NK-92 treated with Interleukin-12 subunit alpha and Interleukin-12 subunit beta, amount 100 ng/mL, for 24 hours (cell line): ENCODE data around the gene DEFB115.
"Not testable (repeated sequence)": the region's sequence is repeated elsewhere in the genome, so short reads cannot be mapped to it uniquely, and the experiment has no call there.

Experiments used
- DNase-seq: peaks from one replicate; lab custom pipeline; 2025; lab: John Stamatoyannopoulos, UW

The DEFB115 gene, protein sequence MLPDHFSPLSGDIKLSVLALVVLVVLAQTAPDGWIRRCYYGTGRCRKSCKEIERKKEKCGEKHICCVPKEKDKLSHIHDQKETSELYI

DNA sequence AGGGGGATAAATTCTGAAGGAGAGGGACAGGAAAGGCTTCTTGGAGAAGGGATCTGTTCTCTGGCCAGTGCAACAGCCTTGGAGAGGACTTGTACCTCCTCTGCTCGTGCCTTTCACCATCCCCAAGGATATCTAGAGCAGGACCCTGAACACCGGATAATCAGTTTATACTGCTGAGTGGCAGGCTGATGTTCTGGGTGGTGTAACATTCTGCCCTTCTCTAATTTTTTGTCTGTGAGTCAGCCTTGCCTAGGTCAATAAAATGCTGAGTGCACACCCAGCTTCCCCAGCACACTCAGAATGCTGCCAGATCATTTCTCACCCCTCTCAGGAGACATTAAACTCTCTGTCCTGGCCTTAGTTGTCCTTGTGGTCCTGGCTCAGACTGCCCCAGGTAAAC lies at the start of gene DEFB115:
Gene DEFB115 (plus strand): TSS at position 301 of the 400 bp plus-strand sequence. CDS start 0 bp downstream, at position 301.
- DNase-seq, result no peak

- DNase-seq, result no peak
These were observed 20.5 kb upstream of the DEFB115 start for GRCh38 chr20:31236953-31237352.

GRCh38 chr20:31237763-31238162 lies 19.7 kb upstream of the DEFB115 start:
- DNase-seq, result no peak

GRCh38 chr20:31239139-31239538 lies 18.3 kb upstream of the DEFB115 start:
- DNase-seq, result no peak

DNA sequence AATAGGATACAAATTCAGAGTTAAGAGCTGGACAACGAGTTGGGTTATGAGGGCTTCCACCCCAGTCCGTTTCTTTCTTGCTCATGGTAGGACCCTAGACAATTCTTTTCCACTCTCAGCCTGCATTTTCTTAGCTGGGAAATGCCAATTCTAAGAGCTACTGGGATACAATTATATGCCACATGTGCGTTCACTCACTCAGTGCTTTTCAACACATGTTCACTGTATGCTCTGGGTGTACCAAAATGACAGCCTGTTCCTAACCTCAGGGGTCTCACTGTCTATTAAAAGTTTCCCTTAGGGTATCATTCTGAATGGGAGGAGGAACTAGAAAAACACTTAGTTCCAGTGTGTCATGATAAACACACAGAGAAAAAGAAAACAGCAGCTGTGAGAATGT lies 505 bp upstream of the DEFB115 start:
- no peak for DNase-seq

DNA sequence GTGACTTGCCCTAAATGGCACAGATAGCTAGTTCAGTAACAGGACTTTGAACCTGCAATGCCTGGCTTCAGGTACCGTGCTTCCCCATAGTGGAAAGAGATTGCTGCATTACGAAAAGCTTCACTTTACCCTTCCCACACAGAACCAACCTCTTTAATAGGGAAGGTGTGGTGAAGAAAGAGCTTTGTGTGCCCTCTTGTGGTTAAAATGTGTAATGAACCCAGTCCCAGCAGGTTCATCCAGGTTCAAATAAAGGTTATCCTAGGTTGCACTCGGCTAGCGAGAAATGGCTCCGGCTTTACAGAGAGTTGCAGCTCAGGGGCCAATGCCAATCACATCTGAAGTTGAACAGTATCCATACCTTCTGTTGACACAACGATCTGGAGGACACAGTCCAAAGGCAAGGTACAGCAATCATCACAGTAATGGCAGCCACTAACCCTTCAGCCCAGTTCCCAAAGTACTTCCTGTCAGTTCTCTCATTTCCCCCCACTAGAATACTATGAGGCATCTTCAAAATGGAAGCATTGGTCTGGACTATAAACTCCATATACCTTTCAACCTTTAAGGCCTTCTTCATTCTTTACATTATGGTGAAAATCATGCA lies 3.0 kb downstream of the DEFB115 start:
- no peak for DNase-seq

- DNase-seq, result no peak
These were observed 17.0 kb downstream of the DEFB115 start for GRCh38 chr20:31274441-31274840.

DNA sequence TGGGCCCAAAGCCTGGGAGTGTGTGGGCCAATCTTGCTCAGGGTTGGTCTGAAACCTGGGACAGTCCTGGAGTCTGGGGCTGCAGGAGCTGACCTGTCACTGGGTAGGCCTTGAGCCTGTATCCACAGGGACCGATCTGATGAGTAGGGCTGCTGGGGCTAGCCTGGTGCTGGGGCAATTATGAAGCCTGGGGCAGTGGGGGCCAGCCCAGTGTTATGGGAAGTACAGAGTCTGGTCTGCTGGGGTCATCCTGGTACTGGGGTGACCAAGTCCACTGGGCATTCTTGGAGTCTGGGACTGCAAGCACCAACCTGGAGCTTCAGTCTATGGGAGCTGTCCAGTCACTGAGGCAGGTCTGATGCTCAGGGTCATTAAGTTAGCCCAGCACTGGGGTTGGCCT lies 20.7 kb downstream of the DEFB115 start:
- DNase-seq, result no peak

GRCh38 chr20:31284964-31285363 lies 27.5 kb downstream of the DEFB115 start:
- DNase-seq, result not testable (repeated sequence)

DNA sequence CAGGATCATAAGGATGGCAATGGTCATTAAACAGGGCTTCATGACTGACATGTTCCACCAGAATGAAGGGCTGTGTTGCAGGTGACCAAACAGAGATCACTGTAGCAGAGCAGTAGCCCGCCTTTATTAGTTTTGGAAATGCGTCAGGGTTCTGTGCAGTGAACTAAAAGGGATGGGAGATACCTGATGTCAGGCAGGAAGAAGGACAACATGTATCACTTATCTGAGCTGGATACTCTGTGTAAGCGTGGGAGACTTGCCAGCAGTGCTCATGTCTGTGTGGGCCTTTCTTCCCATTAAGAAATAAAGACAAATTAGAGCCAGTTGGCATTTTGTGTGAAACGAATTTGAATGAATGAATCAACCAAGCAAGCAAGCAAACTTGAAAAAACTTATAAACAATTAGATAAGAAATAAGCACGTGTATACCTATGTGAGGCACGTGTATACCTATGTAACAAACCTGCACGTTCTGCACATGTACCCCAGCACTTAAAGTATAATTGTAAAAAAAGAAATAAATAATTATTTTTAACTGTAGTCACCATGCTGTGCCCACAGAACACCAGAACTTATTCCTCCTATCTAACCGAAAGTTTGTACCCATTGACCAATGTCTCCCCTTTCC lies 51.2 kb downstream of the DEFB115 start, which contains the start of gene DEFB116:
Gene DEFB116 (minus strand): TSS at position 51 of the 628 bp plus-strand sequence. CDS start 0 bp downstream, at position 51.
- DNase-seq, result no peak
